H1 (cell line): ENCODE data around the gene DTNB.

ENCODE experiments used
- CBX5 ChIP-seq: fragments of 300-800, 300-1000 bp; sonication (generic); IDR thresholded peaks from 2 replicates; pipeline ENCODE4 v1.7.1; 2016; ENCODE audit warnings: antibody characterized with exemption, low read length, low read depth
- EZH2 ChIP-seq: fragments of 200-600 bp; sonication (generic); IDR thresholded peaks from 2 replicates; pipeline ENCODE4 v1.7.1; 2012; ENCODE audit warnings: low read depth, mild to moderate bottlenecking, moderate library complexity, low read length, inconsistent platforms; ENCODE audit not compliant: severe bottlenecking
- HDAC2 ChIP-seq, 2 experiments: fragments of 300-600 bp in 1 of 2; sonication (generic) in 1 of 2; IDR thresholded peaks; 2 replicates each; pipeline ENCODE4 v1.6.1; 2011 to 2012; ENCODE audit warnings: low read depth in 2 of 2, low read length in 2 of 2, mild to moderate bottlenecking in 2 of 2, moderate library complexity in 2 of 2, borderline replicate concordance in 1 of 2, inconsistent platforms in 1 of 2
- JUND ChIP-seq: IDR thresholded peaks from 2 replicates; pipeline ENCODE4 v1.6.1; 2011; ENCODE audit warnings: mild to moderate bottlenecking, improper control_type of control experiment, low read length
- SAP30 ChIP-seq: fragments of 300-600 bp; sonication (generic); IDR thresholded peaks from 2 replicates; pipeline ENCODE4 v1.7.1; 2012; ENCODE audit warnings: low read length, moderate library complexity, mild to moderate bottlenecking, inconsistent platforms; ENCODE audit not compliant: insufficient read depth, insufficient replicate concordance
- SP2 ChIP-seq: IDR thresholded peaks from 2 replicates; pipeline ENCODE4 v1.6.1; 2012; ENCODE audit warnings: mild to moderate bottlenecking, low read length, inconsistent platforms
- TCF12 ChIP-seq: IDR thresholded peaks from 2 replicates; pipeline ENCODE4 v1.6.1; 2011; ENCODE audit warnings: low read depth, mild to moderate bottlenecking, low read length
- TF ChIP-seq, protein P1 (sequence below), 3 experiments: IDR thresholded peaks; 1 replicate in 2 of 3; 2 replicates in 1 of 3; pipeline versions ENCODE4 v1.5.1 to v1.6.1; 2011; ENCODE audit warnings: low read length in 3 of 3, mild to moderate bottlenecking in 3 of 3, inconsistent platforms in 2 of 3, low read depth in 1 of 3, moderate library complexity in 1 of 3; ENCODE audit not compliant: insufficient read depth in 1 of 3; ENCODE audit errors: control extremely low read depth in 1 of 3
- TF ChIP-seq, protein P2 (sequence below): IDR thresholded peaks from 2 replicates; pipeline ENCODE4 v1.6.1; 2011; ENCODE audit warnings: low read depth, mild to moderate bottlenecking, low read length; ENCODE audit not compliant: insufficient read depth
- TF ChIP-seq, protein P3 (sequence below): IDR thresholded peaks from 2 replicates; pipeline ENCODE4 v1.6.1; 2011; ENCODE audit warnings: low read length, improper control_type of control experiment

- TF ChIP-seq, protein P1, sequence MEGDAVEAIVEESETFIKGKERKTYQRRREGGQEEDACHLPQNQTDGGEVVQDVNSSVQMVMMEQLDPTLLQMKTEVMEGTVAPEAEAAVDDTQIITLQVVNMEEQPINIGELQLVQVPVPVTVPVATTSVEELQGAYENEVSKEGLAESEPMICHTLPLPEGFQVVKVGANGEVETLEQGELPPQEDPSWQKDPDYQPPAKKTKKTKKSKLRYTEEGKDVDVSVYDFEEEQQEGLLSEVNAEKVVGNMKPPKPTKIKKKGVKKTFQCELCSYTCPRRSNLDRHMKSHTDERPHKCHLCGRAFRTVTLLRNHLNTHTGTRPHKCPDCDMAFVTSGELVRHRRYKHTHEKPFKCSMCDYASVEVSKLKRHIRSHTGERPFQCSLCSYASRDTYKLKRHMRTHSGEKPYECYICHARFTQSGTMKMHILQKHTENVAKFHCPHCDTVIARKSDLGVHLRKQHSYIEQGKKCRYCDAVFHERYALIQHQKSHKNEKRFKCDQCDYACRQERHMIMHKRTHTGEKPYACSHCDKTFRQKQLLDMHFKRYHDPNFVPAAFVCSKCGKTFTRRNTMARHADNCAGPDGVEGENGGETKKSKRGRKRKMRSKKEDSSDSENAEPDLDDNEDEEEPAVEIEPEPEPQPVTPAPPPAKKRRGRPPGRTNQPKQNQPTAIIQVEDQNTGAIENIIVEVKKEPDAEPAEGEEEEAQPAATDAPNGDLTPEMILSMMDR (IDR thresholded peaks at IDR 0.05; ENCODE audit: control extremely low read depth in 1 of 3, insufficient read depth in 1 of 3, low read depth in 1 of 3, low read length in 3 of 3), result no peak
- TF ChIP-seq JUND, result no peak
- TF ChIP-seq, protein P2, sequence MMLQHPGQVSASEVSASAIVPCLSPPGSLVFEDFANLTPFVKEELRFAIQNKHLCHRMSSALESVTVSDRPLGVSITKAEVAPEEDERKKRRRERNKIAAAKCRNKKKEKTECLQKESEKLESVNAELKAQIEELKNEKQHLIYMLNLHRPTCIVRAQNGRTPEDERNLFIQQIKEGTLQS, result no peak
- TF ChIP-seq, protein P3, sequence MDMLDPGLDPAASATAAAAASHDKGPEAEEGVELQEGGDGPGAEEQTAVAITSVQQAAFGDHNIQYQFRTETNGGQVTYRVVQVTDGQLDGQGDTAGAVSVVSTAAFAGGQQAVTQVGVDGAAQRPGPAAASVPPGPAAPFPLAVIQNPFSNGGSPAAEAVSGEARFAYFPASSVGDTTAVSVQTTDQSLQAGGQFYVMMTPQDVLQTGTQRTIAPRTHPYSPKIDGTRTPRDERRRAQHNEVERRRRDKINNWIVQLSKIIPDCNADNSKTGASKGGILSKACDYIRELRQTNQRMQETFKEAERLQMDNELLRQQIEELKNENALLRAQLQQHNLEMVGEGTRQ, result no peak
- no peak for TF ChIP-seq SP2
- TF ChIP-seq CBX5, result no peak
- no peak for TF ChIP-seq TCF12
- no peak for TF ChIP-seq EZH2
- no peak for TF ChIP-seq HDAC2 (IDR thresholded peaks at IDR 0.05; ENCODE audit: borderline replicate concordance in 1 of 2, low read depth in 2 of 2, low read length in 2 of 2)
- no peak for TF ChIP-seq SAP30
Observed at GRCh38 chr2:25338401-25338800, 335.0 kb downstream of the DTNB start.
